RKO (cell line): ENCODE results near the gene ZC3H13.
"Not testable (repeated sequence)": the region's sequence is repeated elsewhere in the genome, so short reads cannot be mapped to it uniquely, and the experiment has no call there.

ENCODE experiments used
- DNase-seq: peaks from one replicate; pipeline ENCODE4 v3.0.0-alpha.2; 2016; ENCODE audit warnings: low spot score

ZC3H13 gene

DNA sequence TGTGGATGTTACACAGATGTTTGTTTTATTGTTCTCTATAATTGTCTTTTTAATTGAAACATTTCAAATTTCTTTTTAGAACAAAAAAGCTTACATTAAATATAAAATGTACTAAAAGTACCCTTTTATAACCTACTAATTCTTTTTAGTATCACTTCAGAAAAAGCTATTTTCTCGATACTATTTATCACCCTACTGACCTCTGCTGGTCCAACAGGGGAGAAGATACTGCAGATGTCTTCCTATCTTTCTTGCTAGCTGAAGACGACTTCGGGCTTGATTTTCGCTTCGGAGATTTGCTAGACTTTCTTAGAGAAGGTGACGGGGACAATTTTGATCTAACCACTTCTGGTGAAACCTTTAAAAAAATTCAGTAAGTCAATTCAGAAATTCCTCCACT, 42.4 kb downstream of the ZC3H13 start:
- DNase-seq: peak; percentile 28

GRCh38 chr13:46008631-46009030, 43.9 kb downstream of the ZC3H13 start:
- DNase-seq: no peak

DNA sequence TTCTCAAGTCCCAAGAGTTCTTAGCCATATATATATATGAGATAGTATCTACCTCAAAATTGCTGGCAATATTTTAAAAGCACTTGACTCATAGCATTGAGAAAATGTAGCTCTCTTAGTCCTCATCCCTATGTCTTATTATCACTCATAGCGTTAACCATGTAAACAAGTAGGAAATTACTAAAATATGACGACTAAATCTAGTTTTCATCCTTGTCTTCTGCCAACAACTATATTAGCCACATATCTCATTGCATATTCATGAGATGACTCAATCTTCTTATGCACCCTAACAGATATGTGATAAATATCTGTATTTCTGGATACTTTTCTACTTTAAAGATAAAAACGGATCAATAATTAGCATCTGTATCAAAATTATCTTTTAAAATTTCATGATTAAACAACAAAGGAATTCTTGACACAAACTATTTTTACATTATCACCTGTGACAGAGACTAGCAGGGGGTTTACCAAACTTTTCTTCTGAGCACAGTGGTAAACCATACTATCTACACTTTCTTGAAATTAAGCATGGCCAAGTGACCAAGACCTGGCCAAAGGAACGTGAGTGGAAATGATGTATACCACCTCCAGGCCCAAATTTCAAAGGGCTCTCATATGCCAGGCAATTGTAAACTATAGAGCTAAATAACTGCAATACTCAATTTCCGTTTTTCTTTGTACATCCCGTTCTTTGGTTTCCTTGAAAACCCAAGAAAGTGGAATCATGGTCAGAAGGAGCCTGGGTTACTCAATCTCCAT, 45.7 kb downstream of the ZC3H13 start:
- peak; percentile 33 for DNase-seq

DNA sequence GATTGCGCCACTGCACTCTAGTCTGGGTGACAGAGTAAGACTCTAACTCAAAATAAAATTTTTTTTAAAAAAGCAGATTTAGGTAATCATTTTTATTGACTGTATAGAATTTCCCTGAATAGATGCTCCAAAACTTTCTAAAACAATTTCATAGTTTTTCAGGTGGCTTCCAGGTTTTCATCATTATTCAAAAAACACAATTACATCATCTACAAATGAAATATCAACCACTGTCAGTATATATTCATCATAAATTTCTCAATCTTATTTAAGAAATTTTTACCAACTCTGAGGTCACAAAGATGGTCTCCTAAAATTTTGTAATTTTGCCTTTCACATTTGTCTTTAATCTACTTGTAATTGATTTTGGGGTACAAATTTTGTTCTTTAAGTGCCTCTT, 48.1 kb downstream of the ZC3H13 start:
- DNase-seq: no peak

DNA sequence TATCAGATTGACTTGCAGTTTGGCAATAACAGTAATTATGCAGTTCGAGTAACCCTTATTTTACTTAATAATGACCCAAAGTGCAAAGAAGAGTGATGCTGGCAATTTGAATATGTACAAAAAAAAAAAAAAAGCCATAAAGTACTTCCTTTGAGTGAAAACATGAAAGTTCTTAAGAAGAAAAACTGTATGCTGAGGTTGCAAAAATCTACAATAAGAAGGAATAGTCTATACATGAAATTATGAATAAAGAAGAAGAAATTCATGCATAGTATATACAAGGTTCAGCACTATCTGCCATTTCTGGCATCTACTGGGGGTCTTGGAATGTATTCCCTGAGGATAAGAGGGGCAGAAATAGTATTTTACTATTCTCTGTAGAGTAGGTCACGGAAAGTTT, 55.9 kb downstream of the ZC3H13 start:
- no peak for DNase-seq

DNA sequence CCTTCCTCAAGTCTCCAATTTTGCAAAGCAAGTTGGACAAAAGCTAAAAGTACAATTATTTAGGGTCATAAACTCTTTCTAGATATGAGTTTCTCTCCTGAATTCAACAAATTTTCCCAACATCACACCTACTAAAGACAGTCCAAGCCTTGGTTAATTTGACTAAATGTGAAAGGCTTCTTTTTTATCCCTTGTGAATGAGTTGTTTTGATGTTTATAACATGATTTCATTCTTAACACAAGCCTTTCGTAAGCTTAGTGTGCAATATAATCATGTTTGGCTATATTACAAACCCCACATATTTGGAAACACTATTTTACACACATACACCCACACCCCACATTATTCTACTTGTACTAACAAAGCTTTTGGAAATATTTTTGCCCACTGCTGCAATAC, 57.3 kb downstream of the ZC3H13 start:
- DNase-seq: no peak

- DNase-seq: no peak
Measured at GRCh38 chr13:45994752-45995151, 57.8 kb downstream of the ZC3H13 start.

DNA sequence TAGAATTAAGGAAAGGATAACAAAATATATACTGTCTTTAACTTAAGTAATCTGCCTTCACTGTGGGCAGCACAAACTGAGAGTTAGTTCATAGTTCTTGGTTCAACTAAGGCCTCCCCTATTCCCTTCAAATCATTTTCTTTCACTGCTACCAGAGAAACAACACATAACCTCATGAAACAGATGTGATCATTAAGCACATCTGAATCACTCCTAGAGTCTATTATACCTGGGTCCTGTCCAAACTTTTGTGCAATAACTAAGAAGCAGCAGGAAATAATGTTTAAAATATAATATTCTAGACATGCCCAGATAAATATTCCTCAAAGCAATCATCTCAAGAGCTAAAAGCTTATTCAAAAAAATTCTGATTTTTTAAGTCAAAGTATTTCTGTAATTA, 62.9 kb downstream of the ZC3H13 start:
- DNase-seq: no peak

DNA sequence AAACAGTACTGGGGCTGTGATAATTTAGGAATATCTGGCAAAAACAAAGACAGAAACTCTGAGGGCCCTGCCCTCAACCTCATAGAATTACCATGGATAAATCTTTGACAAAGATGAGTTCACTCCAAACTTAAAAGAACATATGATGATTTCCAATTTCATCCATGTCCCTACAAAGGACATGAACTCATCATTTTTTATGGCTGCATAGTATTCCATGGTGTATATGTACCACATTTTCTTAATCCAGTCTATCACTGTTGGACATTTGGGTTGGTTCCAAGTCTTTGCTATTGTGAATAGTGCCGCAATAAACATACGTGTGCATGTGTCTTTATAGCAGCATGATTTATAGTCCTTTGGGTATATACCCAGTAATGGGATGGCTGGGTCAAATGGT, 71.4 kb downstream of the ZC3H13 start:
- DNase-seq: not testable (repeated sequence)

DNA sequence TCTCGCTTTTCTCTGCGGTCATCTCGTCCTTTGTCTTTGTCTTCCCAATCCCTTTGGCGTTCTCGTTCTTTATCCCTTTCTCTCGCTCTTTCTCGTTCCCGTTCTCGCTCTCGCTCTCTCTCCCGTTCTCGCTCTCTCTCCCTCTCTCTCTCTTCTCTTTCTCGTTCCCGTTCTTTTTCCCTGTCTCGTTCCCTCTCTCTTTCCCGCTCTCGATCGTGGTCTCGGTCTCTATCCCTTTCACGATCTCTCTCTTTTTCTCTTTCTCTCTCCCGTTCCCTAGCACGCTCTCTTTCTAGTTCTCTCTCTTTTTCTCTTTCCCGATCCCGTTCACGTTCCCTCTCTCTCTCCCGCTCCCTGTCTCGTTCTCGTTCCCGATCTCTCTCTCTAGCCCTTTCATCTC, 77.2 kb downstream of the ZC3H13 start:
- DNase-seq: no peak

- DNase-seq: no peak
Measured at GRCh38 chr13:45974500-45974899, 78.0 kb downstream of the ZC3H13 start.

GRCh38 chr13:45967589-45967988, 85.0 kb downstream of the ZC3H13 start:
- no peak for DNase-seq

DNA sequence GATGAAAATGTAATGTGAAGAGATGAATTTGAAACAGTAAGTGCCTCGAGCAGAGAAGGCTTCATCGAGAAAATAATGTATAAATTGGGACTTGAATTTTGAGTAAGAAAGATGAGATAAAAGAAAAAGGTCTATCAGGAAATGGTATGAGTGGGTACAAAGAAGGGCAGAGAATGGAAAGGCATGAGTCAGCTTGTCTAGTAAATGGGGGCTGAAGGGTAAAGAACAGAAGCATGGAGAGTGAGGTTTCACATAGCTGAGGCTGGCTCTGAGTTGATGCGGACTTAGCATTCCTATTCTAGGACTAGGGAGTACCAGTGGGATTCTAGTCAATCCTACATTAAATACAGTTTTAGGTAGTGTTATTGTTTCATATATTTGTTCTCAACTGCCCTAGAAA, 85.8 kb downstream of the ZC3H13 start:
- no peak for DNase-seq

DNA sequence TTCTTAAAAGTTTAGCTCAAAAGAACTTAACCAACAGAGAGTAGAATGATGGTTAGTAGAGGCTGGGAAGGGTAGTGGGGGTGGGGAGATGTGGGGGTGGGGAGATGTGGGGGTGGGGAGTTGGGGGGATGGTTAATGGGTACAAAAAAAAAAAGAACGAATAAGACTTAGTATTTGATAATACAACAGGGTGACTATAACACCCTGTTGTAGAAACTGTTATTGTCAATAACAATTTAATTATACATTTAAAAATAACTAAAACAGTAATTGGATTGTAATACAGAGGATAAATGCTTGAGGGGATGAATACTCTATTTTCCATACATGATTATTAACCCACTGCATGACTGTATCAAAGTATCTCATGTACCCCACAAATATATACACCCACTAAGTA, 91.1 kb downstream of the ZC3H13 start:
- no peak for DNase-seq

DNA sequence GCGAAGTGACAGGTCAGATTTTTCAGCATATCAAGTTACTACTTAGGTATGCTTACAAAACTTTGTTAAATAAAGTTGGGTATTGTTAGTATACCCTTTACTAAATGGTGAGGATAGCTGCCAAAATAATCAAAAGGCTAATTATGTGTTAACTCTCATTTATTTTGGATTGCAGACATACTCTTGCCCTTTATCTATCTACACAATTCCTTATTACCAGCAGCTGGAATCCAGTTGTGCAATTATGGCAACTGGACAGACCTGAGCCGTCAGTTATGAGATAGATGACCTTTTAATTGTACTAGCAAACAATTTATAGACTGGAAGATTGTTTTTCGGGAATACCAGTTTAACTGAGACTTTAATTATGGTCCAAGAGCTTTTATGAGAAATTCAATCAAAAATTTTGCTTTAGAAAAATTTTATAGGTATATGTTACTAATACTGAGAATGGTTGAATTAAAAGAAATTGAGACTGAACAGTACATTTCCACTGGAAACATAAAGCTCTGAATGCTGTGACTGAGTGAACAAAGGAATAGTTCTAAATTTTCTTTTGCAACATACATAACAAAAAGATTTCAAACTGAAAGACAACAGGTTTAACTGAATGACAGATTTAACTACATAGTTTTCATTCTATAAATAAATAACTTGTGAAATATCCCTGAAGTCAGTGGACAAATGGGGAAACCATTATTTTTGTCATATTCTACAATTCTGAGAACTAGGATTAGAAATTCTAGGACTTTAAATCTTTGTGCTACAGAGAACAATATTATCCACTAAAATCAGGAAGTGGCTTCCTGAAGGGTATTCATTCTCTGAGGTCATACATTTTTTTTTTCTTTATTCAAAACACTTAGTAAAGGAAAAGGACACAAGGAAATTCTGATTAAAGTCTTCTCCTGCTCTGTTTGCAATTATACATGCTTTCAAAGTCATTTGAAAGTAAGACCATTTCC, 97.4 kb downstream of the ZC3H13 start:
- no peak for DNase-seq

GRCh38 chr13:45953082-45953481, 99.5 kb downstream of the ZC3H13 start:
- no peak for DNase-seq

GRCh38 chr13:45951724-45952123, 100.8 kb downstream of the ZC3H13 start:
- DNase-seq: no peak

- no peak for DNase-seq
Measured at GRCh38 chr13:45951166-45951565, 101.4 kb downstream of the ZC3H13 start.

DNA sequence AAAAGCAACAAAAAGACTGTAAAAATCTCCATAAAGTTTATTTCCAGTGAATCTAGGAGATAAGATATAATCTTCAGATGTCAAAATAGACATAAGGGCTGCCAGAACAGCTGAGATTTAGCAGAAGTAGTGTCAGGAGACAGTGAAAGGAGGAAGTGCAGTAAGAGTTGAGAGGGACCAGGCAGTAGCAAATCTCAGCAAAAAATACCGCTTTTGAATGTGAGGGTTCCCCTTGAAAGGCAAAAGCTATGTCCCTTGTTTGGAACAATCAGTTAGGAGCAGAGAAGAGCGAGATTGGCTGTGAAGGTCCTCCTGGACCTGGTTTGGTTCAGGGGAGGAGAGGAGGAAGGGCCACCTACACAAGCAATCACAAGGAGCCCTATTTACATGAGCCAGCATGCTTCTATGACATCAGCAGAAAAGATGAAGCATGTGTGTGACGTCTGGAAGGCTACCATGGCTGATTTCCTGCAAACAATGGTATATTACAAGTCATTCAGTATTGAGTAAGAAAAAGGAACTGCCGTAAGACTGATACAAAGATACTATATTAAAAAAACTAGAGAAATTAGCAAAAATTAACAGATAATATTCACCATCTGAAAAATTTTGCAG, 102.1 kb downstream of the ZC3H13 start:
- no peak for DNase-seq

- no peak for DNase-seq
Measured at GRCh38 chr13:45949161-45949560, 103.4 kb downstream of the ZC3H13 start.

GRCh38 chr13:45943965-45944364, 108.6 kb downstream of the ZC3H13 start:
- no peak for DNase-seq

GRCh38 chr13:45943120-45943519, 109.4 kb downstream of the ZC3H13 start:
- DNase-seq: no peak

GRCh38 chr13:45941261-45941660, 111.3 kb downstream of the ZC3H13 start:
- DNase-seq: no peak
